ENCODE results near the gene PDGFC. TPM values are rescaled to one million over a fixed set of nuclear protein-coding genes. Genes with fewer than 3 reads are reported as not detected.

Gene PDGFC
- total and polyA plus RNA-seq, 2 donors, result 23.4 to 73.5 TPM

DNA sequence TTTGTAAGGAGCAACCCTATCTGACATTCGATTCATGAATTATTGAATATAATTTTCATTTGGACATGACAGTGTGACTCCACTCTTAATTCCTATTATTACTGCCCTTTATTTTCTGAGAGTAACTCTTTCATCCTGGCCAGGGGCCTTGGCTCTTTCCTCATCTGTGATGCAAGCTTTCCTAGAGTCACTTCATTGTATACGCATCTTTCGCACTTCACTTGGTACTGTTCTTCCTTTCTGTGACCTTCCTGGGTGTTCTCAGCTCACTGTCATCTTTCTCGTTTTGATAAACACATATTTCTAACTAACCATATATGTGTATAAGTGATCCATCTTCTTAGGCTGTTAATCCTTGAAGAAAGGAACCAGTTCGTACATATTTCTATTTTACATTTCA lies 160.3 kb downstream of the PDGFC start:
- Histone ChIP-seq H3K4me1 (ENCODE audit: insufficient read depth) (no peaks in the 10 kb centered on the region), H3K36me3 (ENCODE audit: insufficient read depth) (no peaks in the 10 kb centered on the region), H3K4me3 (ENCODE audit: low read depth, low read length) (no peak overlapping the region), H3K27ac (ENCODE audit: low read depth) (no peak overlapping the region)
- no peak for DNase-seq (ENCODE audit: extremely low spot score)
- 91% methylated on average over 5 of the region's 5 CpGs for whole genome bisulfite sequencing

- Histone ChIP-seq H3K4me1 (ENCODE audit: insufficient read depth) (no peaks in the 10 kb centered on the region), H3K4me3 (ENCODE audit: low read depth, low read length) (no peak overlapping the region), H3K36me3 (ENCODE audit: insufficient read depth) (no peaks in the 10 kb centered on the region), H3K27ac (ENCODE audit: low read depth) (no peak overlapping the region)
- no peak for DNase-seq (ENCODE audit: extremely low spot score)
- 84% methylated on average over 2 of the region's 2 CpGs for WGBS
Observed at GRCh38 chr4:156805696-156806095, 165.9 kb downstream of the PDGFC start.

DNA sequence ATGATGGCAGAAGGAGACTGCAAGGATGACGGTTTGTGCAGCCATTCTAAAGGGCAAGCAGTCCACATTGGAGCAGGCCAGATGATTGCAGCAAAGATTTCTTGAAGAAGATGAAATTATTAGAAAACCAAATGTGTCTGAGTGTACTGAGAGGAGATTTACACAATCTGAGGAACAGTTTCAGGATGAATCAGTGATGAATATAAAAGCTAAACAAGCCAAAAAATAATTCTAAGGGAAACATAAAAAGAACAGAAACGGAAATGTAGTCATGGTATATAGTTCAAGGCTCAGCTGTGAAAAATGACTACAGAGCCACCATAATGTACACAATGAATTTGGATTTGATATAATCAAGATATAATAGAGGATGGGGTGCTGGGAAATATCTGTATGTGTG lies 168.5 kb downstream of the PDGFC start:
- Histone ChIP-seq H3K4me1 (ENCODE audit: insufficient read depth) (no peaks in the 10 kb centered on the region), H3K36me3 (ENCODE audit: insufficient read depth) (no peaks in the 10 kb centered on the region), H3K27ac (ENCODE audit: low read depth) (no peak overlapping the region), H3K4me3 (ENCODE audit: low read depth, low read length) (no peak overlapping the region)
- 79% methylated on average over 2 of the region's 2 CpGs for WGBS
- no peak for DNase-seq (ENCODE audit: extremely low spot score)

- no peaks in the 10 kb centered on the region for H3K36me3 ChIP-seq (ENCODE audit: insufficient read depth)
- H3K4me1 ChIP-seq (ENCODE audit: insufficient read depth), result no peaks in the 10 kb centered on the region
- no peak for DNase-seq (ENCODE audit: extremely low spot score)
- no peak overlapping the region for H3K27ac ChIP-seq (ENCODE audit: low read depth)
- no peak overlapping the region for H3K4me3 ChIP-seq (ENCODE audit: low read depth, low read length)
- WGBS, result 83% methylated on average over 1 of the region's 1 CpG
Observed at GRCh38 chr4:156800463-156800862, 171.1 kb downstream of the PDGFC start.

GRCh38 chr4:156799121-156799589 lies 172.4 kb downstream of the PDGFC start:
- Histone ChIP-seq H3K36me3 (ENCODE audit: insufficient read depth) (no peaks in the 10 kb centered on the region), H3K4me1 (ENCODE audit: insufficient read depth) (no peaks in the 10 kb centered on the region), H3K4me3 (ENCODE audit: low read depth, low read length) (no peak overlapping the region), H3K27ac (ENCODE audit: low read depth) (no peak overlapping the region)
- DNase-seq (ENCODE audit: extremely low spot score), result no peak
- 84% methylated on average over 1 of the region's 1 CpG for WGBS

DNA sequence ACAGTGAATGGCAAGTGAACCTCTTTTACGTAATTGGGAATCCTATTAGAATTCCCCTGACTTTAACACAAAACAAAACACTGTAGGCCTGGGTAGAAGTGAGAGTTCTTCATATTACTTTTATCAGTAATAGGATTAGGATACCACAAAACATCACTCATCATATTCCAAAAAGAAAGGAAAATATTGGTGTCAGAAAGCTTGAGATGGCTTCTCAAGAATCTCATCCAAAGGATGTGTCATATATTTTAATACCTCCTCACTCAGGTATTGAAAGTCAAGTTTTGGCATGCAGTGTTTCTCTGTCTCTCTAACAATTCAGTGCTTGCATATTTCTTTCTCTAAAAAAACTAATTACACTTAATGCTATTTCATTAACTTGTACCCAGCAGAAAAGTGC lies 173.2 kb downstream of the PDGFC start:
- H3K4me3 ChIP-seq (ENCODE audit: low read depth, low read length), result no peak overlapping the region
- WGBS, result 95% methylated on average over 1 of the region's 1 CpG
- no peak overlapping the region for H3K27ac ChIP-seq (ENCODE audit: low read depth)
- no peaks in the 10 kb centered on the region for H3K36me3 ChIP-seq (ENCODE audit: insufficient read depth)
- no peak for DNase-seq (ENCODE audit: extremely low spot score)
- no peaks in the 10 kb centered on the region for H3K4me1 ChIP-seq (ENCODE audit: insufficient read depth)

- no peak overlapping the region for H3K4me3 ChIP-seq (ENCODE audit: low read depth, low read length)
- no peaks in the 10 kb centered on the region for H3K4me1 ChIP-seq (ENCODE audit: insufficient read depth)
- no peak overlapping the region for H3K27ac ChIP-seq (ENCODE audit: low read depth)
- DNase-seq (ENCODE audit: extremely low spot score), result no peak
- no peaks in the 10 kb centered on the region for H3K36me3 ChIP-seq (ENCODE audit: insufficient read depth)
- WGBS, result 97% methylated on average over 5 of the region's 5 CpGs
Observed at GRCh38 chr4:156797206-156797605, 174.4 kb downstream of the PDGFC start.

GRCh38 chr4:156795727-156796126 lies 175.9 kb downstream of the PDGFC start:
- no peak for DNase-seq (ENCODE audit: extremely low spot score)
- WGBS, result 28% methylated on average over 2 of the region's 2 CpGs
- H3K4me3 ChIP-seq (ENCODE audit: low read depth, low read length), result no peak overlapping the region
- H3K4me1 ChIP-seq (ENCODE audit: insufficient read depth), result no peaks in the 10 kb centered on the region
- H3K36me3 ChIP-seq (ENCODE audit: insufficient read depth), result no peaks in the 10 kb centered on the region
- no peak overlapping the region for H3K27ac ChIP-seq (ENCODE audit: low read depth)

GRCh38 chr4:156794863-156795262 lies 176.7 kb downstream of the PDGFC start:
- DNase-seq (ENCODE audit: extremely low spot score), result no peak
- H3K4me3 ChIP-seq (ENCODE audit: low read depth, low read length), result no peak overlapping the region
- 64% methylated on average over 4 of the region's 4 CpGs for WGBS
- no peaks in the 10 kb centered on the region for H3K36me3 ChIP-seq (ENCODE audit: insufficient read depth)
- H3K27ac ChIP-seq (ENCODE audit: low read depth), result no peak overlapping the region
- H3K4me1 ChIP-seq (ENCODE audit: insufficient read depth), result no peaks in the 10 kb centered on the region

GRCh38 chr4:156792462-156793085 lies 179.0 kb downstream of the PDGFC start:
- H3K27ac ChIP-seq (ENCODE audit: low read depth), result no peak overlapping the region
- H3K4me3 ChIP-seq (ENCODE audit: low read depth, low read length), result no peak overlapping the region
- no peaks in the 10 kb centered on the region for H3K36me3 ChIP-seq (ENCODE audit: insufficient read depth)
- WGBS, result 77% methylated on average over 2 of the region's 2 CpGs
- H3K4me1 ChIP-seq (ENCODE audit: insufficient read depth), result no peaks in the 10 kb centered on the region
- no peak for DNase-seq (ENCODE audit: extremely low spot score)

DNA sequence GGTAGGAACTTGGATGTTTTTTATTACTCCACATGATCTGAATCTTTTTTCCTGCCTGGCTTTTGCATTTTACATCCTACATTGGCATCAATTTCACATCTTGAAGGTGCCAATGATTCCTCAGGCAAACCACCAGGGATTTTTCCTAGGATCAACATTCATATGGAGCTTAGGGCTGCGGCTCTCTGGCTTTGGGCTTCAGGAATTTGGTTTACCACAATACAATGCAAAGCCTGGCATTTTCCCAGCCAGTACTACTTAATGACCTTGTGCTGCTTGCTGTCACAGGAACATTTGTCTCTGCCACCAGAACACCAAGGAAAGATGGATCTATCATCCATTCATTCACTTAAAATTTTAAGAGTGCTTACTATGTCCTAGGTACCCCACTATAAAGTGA lies 180.7 kb downstream of the PDGFC start:
- Histone ChIP-seq H3K36me3 (ENCODE audit: insufficient read depth) (no peaks in the 10 kb centered on the region), H3K27ac (ENCODE audit: low read depth) (no peak overlapping the region), H3K4me3 (ENCODE audit: low read depth, low read length) (no peak overlapping the region), H3K4me1 (ENCODE audit: insufficient read depth) (no peaks in the 10 kb centered on the region)
- 24% methylated on average over 1 of the region's 1 CpG for WGBS
- DNase-seq (ENCODE audit: extremely low spot score), result no peak

- Histone ChIP-seq H3K4me3 (ENCODE audit: low read depth, low read length) (no peak overlapping the region), H3K36me3 (ENCODE audit: insufficient read depth) (no peaks in the 10 kb centered on the region), H3K4me1 (ENCODE audit: insufficient read depth) (no peaks in the 10 kb centered on the region), H3K27ac (ENCODE audit: low read depth) (no peak overlapping the region)
- no peak for DNase-seq (ENCODE audit: extremely low spot score)
Observed at GRCh38 chr4:156788782-156789181, 182.8 kb downstream of the PDGFC start.

DNA sequence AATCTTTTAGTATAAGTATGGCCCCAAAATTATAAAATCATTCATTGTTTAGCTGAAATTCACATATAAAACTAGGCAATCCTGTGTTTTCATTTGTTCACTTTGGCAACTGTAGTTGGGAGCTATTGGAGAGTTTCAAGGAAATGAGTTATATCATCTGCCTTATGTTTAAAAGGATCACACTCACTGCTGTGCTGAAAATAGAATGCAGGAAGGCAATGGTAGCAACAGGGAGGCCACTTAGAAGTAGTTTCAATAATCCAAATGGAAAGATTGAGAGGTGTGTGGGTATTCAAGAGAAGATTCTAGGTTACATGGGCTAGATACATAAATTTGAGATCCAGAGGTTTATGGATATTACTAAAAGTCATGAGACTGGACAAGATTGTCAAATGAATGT lies 184.9 kb downstream of the PDGFC start:
- Histone ChIP-seq H3K27ac (ENCODE audit: low read depth) (no peak overlapping the region), H3K4me3 (ENCODE audit: low read depth, low read length) (no peak overlapping the region), H3K4me1 (ENCODE audit: insufficient read depth) (peaks cover 1% of the 10 kb centered on the region), H3K36me3 (ENCODE audit: insufficient read depth) (peaks cover 3% of the 10 kb centered on the region)
- no peak for DNase-seq (ENCODE audit: extremely low spot score)

GRCh38 chr4:156784970-156785369 lies 186.6 kb downstream of the PDGFC start:
- WGBS, result 88% methylated on average over 3 of the region's 3 CpGs
- Histone ChIP-seq H3K4me3 (ENCODE audit: low read depth, low read length) (no peak overlapping the region), H3K27ac (ENCODE audit: low read depth) (no peak overlapping the region), H3K4me1 (ENCODE audit: insufficient read depth) (peaks cover 1% of the 10 kb centered on the region), H3K36me3 (ENCODE audit: insufficient read depth) (peaks cover 3% of the 10 kb centered on the region)
- no peak for DNase-seq (ENCODE audit: extremely low spot score)

DNA sequence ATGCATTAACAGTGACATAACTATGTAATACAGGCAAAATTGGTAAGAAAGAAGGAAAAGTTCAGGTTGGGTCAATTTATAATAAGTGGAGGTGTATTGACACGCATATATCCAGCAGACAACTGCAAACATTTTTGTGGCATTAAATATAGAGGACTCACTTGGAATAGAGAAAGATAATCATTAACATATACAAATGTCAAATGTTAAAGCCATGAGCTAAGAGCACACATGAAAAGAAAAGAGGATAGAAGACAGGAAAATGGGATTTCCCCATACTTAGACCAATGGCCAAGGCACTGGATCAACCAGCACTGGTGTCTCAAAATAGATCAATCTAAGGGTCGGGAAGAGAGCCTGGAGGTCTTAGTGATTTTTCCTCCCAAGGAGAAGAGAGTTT lies 187.6 kb downstream of the PDGFC start:
- peaks cover 1% of the 10 kb centered on the region for H3K4me1 ChIP-seq (ENCODE audit: insufficient read depth)
- peaks cover 3% of the 10 kb centered on the region for H3K36me3 ChIP-seq (ENCODE audit: insufficient read depth)
- H3K27ac ChIP-seq (ENCODE audit: low read depth), result no peak overlapping the region
- DNase-seq (ENCODE audit: extremely low spot score), result no peak
- 92% methylated on average over 2 of the region's 2 CpGs for WGBS
- H3K4me3 ChIP-seq (ENCODE audit: low read depth, low read length), result no peak overlapping the region

Measured in urinary bladder (tissue), 4 donors.